PC-3 (cell line): ENCODE results near the gene CLPTM1L.

Experiments
- EZH2 ChIP-seq: fragments of 300-600 bp; sonication (generic); IDR thresholded peaks from one replicate; pipeline ENCODE4 v1.6.1; 2017; ENCODE audit warnings: antibody characterized with exemption, mild to moderate bottlenecking, low read length; ENCODE audit not compliant: unreplicated experiment
- EZH2phosphoT487 ChIP-seq: fragments of 300-600 bp; sonication (generic); IDR thresholded peaks from 2 replicates; pipeline ENCODE4 v1.6.1; 2018; ENCODE audit warnings: mild to moderate bottlenecking, antibody characterized with exemption, low read length, borderline replicate concordance
- TF ChIP-seq, protein P1 (sequence below): fragments of 300-600 bp; sonication (generic); conservative IDR thresholded peaks from 2 replicates; pipeline ENCODE4 v1.5.1; 2017; ENCODE audit warnings: antibody characterized with exemption, low read depth, mild to moderate bottlenecking, low read length

DNA sequence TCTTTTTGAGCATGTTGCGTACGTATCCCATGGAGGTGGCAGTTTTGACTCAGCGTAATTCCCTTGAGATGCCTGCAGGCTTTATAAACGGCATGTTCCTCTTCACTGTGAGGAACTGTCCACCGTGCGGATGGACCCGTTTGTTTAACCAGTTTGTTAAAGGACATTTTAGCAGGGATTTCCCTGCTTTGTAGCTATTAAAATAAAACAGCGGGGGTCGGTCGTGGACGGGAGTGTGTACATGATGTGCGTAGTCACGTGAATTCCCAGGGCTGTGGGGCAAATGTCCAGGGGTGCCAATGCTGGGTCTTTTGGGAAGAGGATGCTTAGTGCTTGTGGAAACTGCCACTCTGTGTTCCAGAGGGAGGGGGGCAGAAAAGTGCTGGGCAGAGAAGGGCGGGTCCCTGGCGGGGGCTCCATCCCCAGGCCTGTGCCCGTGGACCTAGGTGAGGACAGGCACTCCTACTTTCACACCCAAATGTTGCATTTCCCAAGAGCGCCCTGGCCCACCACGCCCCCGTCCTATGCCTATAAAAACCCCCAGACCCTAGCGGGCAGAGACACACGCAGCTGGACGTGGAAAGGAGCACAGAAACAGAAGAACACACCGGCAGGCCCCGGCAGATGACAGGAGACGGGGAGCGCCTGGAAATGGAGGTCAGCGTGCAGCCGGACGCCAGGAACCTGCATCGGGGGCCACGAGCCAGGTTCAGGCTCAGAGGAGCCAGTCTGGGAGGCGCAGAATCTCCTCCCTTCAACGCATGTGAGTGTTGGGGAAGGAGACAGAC lies 46.0 kb downstream of the CLPTM1L start:
- no peak for TF ChIP-seq EZH2
- TF ChIP-seq, protein P1, sequence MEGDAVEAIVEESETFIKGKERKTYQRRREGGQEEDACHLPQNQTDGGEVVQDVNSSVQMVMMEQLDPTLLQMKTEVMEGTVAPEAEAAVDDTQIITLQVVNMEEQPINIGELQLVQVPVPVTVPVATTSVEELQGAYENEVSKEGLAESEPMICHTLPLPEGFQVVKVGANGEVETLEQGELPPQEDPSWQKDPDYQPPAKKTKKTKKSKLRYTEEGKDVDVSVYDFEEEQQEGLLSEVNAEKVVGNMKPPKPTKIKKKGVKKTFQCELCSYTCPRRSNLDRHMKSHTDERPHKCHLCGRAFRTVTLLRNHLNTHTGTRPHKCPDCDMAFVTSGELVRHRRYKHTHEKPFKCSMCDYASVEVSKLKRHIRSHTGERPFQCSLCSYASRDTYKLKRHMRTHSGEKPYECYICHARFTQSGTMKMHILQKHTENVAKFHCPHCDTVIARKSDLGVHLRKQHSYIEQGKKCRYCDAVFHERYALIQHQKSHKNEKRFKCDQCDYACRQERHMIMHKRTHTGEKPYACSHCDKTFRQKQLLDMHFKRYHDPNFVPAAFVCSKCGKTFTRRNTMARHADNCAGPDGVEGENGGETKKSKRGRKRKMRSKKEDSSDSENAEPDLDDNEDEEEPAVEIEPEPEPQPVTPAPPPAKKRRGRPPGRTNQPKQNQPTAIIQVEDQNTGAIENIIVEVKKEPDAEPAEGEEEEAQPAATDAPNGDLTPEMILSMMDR, result no peak
- no peak for TF ChIP-seq EZH2phosphoT487
